Stimulated activated CD4-positive, alpha-beta T cell treated with anti-CD3 and anti-CD28 coated beads, TNF-alpha, amount 100 ng/mL, for 4 hours (primary cell): ENCODE data around the gene SDE2.
"Not testable (repeated sequence)": the region's sequence is repeated elsewhere in the genome, so short reads cannot be mapped to it uniquely, and the experiment has no call there.

Source experiments
- DNase-seq, 3 experiments: peaks; one replicate each; pipeline ENCODE4 v3.0.0-alpha.2; 2020; ENCODE audit warnings: low read depth in 3 of 3

SDE2 gene

GRCh38 chr1:226006686-226007085, 7.5 kb upstream of the SDE2 start:
- DNase-seq: no peak

GRCh38 chr1:226004396-226004795, 5.3 kb upstream of the SDE2 start:
- no peak for DNase-seq

DNA sequence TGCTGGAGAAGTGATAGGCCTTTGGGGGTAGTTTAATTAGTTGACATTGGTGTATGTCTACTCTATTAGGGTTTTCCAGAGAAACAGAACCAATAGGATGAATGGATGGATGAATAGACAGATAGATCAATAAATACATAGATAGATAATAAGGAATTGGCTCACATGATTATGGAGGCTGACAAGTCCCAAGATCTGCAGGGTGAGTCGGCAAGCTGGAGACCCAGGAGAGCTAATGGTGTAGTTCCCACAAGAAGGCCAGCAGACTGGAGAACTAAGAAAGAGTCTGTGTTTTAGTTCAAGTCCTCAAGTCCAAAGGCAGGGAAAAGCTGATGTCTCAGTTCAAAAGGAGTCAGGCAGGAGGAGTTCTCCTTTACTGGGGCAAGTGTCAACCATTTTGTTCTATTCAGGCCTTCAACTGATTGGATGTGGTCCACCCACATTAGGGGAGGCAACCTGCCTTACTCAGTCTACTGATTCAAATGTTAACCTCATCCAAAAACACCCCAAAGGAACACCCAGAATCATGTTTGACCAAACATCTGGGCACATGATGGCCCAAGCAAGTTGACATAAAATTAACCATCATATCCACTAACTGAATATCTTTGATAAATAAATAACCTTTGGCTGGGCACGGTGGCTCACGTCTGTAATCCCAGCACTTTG, 4.5 kb upstream of the SDE2 start:
- no peak for DNase-seq

GRCh38 chr1:226002667-226003501, 3.7 kb upstream of the SDE2 start:
- DNase-seq: no peak

- peak in 2 of 3 experiments; percentile 17 to 26 for DNase-seq
Measured at GRCh38 chr1:226001963-226002666, 3.0 kb upstream of the SDE2 start.

- no peak for DNase-seq
Measured at GRCh38 chr1:226001088-226001487, 1.9 kb upstream of the SDE2 start.

- DNase-seq: not testable (repeated sequence)
Measured at GRCh38 chr1:226000493-226001081, 1.4 kb upstream of the SDE2 start.

GRCh38 chr1:225999912-226000337, 782 bp upstream of the SDE2 start:
- DNase-seq: peak in 1 of 3 experiments; percentile 21

DNA sequence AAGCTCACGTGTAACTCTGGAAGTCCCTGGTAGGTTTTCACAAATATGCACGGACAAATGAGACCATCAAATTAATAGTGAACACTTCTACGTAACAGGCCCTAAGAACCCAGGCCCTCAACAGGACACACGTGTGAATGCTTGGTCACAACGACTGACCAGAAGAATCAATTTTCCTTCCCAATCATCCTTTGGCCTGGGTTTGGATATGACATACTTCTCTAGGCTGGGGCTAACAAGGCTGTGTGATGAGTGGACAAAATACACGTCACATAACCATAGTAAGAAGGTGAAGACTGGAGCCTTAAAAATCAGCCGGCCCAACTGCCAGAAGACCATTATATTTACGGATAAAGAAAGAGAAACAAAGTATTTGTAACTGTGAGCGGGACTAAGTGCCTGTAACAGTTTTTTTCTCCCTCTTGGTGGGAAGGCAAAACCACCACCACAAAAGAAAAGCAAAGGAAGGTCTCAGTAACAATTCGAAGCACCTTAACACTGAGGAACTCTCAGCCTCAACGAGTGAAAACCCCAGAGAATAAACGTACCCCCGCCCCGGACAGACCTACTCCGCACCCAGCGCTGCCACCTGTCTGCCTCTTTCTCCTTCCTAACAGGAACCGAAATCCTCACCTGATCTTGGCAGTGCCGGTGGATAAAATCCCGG, 450 bp downstream of the SDE2 start:
- no peak for DNase-seq

DNA sequence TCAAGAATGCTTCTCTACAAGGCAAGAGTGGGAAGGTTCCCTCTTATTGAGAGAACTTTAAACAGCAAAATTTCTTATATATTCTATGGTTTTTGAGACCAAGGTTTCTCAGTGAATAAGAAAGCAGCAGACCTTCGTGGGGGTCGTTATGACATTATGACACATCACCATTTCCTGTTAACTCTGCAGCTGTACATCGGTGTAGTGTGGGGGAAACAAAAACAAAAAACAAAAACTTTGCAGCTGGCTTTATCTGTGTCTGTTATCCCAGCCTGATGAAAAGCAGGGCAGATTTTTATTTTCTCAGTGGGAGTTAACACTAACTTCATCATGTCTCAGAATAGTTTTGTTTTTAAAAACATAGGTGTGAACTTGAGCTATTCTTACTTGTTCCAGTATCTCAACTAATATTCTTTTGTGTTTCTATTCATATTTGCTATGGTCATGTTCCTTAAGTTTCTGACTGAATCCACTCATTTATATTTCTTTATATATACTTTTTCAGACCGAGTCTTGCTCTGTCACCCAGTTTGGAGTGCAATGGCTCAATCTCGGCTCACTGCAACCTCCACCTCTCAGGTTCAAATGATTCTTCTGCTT, 2.1 kb downstream of the SDE2 start:
- DNase-seq: no peak

DNA sequence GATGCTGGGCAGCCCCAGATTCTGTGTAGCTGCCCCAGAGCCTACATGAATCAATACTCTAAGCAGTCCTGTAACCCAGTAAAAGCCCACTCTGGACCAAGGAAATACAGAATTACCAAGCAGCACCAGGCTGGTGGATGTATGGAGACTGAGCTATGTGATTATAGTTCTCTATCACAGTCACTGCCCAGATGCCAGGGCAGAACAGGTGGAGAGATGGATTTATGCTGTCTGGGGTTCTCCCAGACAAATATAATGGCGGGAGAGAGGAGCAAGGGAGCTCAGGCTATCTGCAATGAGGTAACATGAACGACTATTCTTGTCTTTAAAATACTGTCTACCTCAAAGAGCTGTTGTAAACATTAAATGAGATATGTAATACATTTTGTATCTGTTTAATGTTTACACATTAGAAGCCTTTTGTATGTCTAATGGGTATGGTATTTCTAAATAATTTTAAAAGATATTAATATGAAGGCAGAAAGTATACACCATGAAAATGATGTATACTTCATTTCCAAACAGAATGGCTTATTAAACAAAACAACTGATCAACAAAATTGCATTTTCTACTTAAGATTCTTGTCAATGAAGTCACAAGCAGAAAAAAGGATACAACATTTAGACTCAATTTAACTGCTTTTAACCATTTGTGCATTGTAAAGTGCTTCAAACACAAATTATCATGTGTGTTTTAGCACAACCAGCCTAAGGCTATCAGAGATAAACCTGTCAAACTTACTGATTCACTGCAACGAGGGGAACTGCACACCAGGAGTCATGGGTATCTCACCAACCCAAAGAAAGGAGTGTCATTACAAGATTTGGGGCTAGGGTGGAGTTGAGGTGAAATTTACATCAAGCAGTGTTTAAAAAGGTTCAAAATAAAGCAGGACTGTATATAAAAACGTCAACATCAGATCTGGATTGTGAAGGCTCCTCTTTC, 3.0 kb downstream of the SDE2 start:
- DNase-seq: no peak

- no peak for DNase-seq
Measured at GRCh38 chr1:225990705-225991464, 8.3 kb downstream of the SDE2 start.

- no peak for DNase-seq
Measured at GRCh38 chr1:225987491-225988316, 11.4 kb downstream of the SDE2 start.

GRCh38 chr1:225981714-225982113, 17.4 kb downstream of the SDE2 start:
- DNase-seq: no peak

- DNase-seq: no peak
Measured at GRCh38 chr1:225980005-225980836, 18.9 kb downstream of the SDE2 start.

DNA sequence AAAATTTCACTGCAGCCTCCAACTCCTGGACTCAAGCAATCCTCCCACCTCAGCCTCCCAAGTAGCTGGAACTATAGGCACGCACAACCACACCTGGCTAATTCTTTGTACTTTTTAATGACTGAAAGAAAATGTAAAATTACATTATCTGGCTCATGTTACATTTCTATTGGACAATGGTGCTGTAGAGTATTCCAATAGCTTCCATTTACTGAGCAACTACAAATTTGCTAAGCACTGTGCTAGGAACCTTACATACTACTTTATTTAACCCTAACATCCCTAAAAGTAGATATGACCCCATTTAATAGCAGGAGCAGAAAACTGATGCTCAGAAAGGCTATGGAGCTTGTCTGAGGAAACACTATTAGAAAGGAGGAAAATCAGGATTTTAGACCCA, 19.7 kb downstream of the SDE2 start:
- no peak for DNase-seq

DNA sequence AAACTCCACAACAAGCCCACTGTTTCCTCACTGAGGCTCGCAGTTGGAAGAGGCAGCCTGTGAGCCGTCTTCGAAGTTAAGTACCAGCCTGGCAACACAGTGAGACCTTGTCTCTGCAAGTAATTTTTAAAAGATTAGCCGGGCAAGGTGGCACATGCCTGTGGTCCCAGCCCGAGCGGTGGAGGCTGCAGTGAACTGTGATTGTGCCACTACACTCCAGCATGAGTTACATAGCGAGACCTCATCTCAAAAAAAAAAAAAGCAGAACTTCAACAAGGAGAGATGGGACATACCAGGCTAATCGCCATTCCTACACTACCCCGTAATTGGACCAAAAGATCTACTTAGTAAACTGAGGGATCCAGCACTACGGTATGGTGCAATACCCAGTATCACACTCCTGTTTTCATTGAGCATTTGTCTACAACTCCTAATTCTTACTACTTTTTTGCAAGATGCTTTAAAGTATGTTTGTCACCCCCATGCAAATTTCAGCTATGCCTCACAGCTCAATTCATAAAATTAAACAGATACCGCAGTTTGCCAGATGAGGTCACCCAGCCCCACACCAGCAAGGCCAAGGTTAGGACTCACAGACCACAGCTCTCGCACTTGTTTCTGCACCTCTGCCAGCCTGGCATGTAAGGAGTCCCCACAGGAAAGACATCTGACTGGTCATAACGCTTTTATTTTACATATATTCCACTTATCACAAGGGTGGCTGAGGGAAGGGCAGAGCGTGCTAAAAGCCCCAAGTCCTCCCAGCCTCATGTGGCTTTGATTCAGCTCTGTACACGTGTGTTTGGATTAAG, 21.0 kb downstream of the SDE2 start:
- DNase-seq: no peak
